ENCODE measurements around the gene RUSC1.

Gene RUSC1

GRCh38 chr1:155278689-155279160, 42.0 kb upstream of the RUSC1 start:
- peak; percentile 47 for DNase-seq (ENCODE audit: low read depth)
- TF ChIP-seq CTCF (IDR thresholded peaks at IDR 0.05; ENCODE audit: insufficient read depth, low read depth, low read length, missing control alignments) = no peak
- H3K4me3 ChIP-seq (ENCODE audit: low read length) = no peak overlapping the region

- H3K4me3 ChIP-seq (ENCODE audit: low read length) = no peak overlapping the region
- DNase-seq (ENCODE audit: low read depth) = no peak
- no peak for TF ChIP-seq CTCF (IDR thresholded peaks at IDR 0.05; ENCODE audit: insufficient read depth, low read depth, low read length, missing control alignments)
These were observed 41.4 kb upstream of the RUSC1 start for GRCh38 chr1:155279268-155279667.

GRCh38 chr1:155282488-155283091, 38.1 kb upstream of the RUSC1 start:
- TF ChIP-seq CTCF (IDR thresholded peaks at IDR 0.05; ENCODE audit: insufficient read depth, low read depth, low read length, missing control alignments) = no peak
- H3K4me3 ChIP-seq (ENCODE audit: low read length) = no peak overlapping the region
- DNase-seq (ENCODE audit: low read depth) = no peak

GRCh38 chr1:155284476-155284875, 36.2 kb upstream of the RUSC1 start:
- TF ChIP-seq CTCF (IDR thresholded peaks at IDR 0.05; ENCODE audit: insufficient read depth, low read depth, low read length, missing control alignments) = no peak
- no peak overlapping the region for H3K4me3 ChIP-seq (ENCODE audit: low read length)
- no peak for DNase-seq (ENCODE audit: low read depth)

- TF ChIP-seq CTCF (IDR thresholded peaks at IDR 0.05; ENCODE audit: insufficient read depth, low read depth, low read length, missing control alignments) = no peak
- no peak overlapping the region for H3K4me3 ChIP-seq (ENCODE audit: low read length)
- DNase-seq (ENCODE audit: low read depth) = no peak
These were observed 35.6 kb upstream of the RUSC1 start for GRCh38 chr1:155285063-155285462.

- no peak overlapping the region for H3K4me3 ChIP-seq (ENCODE audit: low read length)
- no peak for DNase-seq (ENCODE audit: low read depth)
- TF ChIP-seq CTCF (IDR thresholded peaks at IDR 0.05; ENCODE audit: insufficient read depth, low read depth, low read length, missing control alignments) = no peak
These were observed 35.1 kb upstream of the RUSC1 start for GRCh38 chr1:155285631-155286044.

- no peak overlapping the region for H3K4me3 ChIP-seq (ENCODE audit: low read length)
- no peak for TF ChIP-seq CTCF (IDR thresholded peaks at IDR 0.05; ENCODE audit: insufficient read depth, low read depth, low read length, missing control alignments)
- DNase-seq (ENCODE audit: low read depth) = no peak
These were observed 34.1 kb upstream of the RUSC1 start for GRCh38 chr1:155286544-155286943.
